NCI-H526 (cell line): ENCODE results near the gene SLC6A8.
"Not testable (repeated sequence)": the region's sequence is repeated elsewhere in the genome, so short reads cannot be mapped to it uniquely, and the experiment has no call there.

Experiments used
- DNase-seq, 2 experiments: peaks; one replicate each; lab custom pipeline; 2025; lab: John Stamatoyannopoulos, UW

SLC6A8 gene

GRCh38 chrX:153731845-153732215 is 44.1 kb downstream of the SLC6A8 start:
- DNase-seq = no peak

- DNase-seq = no peak
Observed at GRCh38 chrX:153732401-153732800, 44.7 kb downstream of the SLC6A8 start.

- no peak for DNase-seq
Observed at GRCh38 chrX:153733651-153734240, 46.0 kb downstream of the SLC6A8 start.

- DNase-seq = no peak
Observed at GRCh38 chrX:153734871-153735270, 47.1 kb downstream of the SLC6A8 start.

- DNase-seq = peak; percentile 31 to 52
Observed at GRCh38 chrX:153735274-153735673, 47.5 kb downstream of the SLC6A8 start.

- no peak for DNase-seq
Observed at GRCh38 chrX:153736071-153736820, 48.5 kb downstream of the SLC6A8 start.

GRCh38 chrX:153736871-153737441 is 49.2 kb downstream of the SLC6A8 start:
- no peak for DNase-seq

GRCh38 chrX:153738056-153738605 is 50.4 kb downstream of the SLC6A8 start:
- DNase-seq = no peak

- no peak for DNase-seq
Observed at GRCh38 chrX:153739754-153740486, 52.2 kb downstream of the SLC6A8 start.

GRCh38 chrX:153740631-153741222 is 53.0 kb downstream of the SLC6A8 start:
- DNase-seq = no peak

- DNase-seq = no peak
Observed at GRCh38 chrX:153741446-153741845, 53.7 kb downstream of the SLC6A8 start.

- not testable (repeated sequence) for DNase-seq
Observed at GRCh38 chrX:153742111-153742510, 54.4 kb downstream of the SLC6A8 start.

GRCh38 chrX:153742796-153743467 is 55.2 kb downstream of the SLC6A8 start:
- not testable (repeated sequence) for DNase-seq

GRCh38 chrX:153743468-153744209 is 55.9 kb downstream of the SLC6A8 start:
- peak; percentile 72 to 83 for DNase-seq

GRCh38 chrX:153744210-153745066 is 56.7 kb downstream of the SLC6A8 start:
- peak; percentile 18 to 54 for DNase-seq

GRCh38 chrX:153745067-153745433 is 57.3 kb downstream of the SLC6A8 start:
- DNase-seq = not testable (repeated sequence)
